Rectal smooth muscle tissue (tissue), 1 donor: ENCODE results near the gene CHCT1.

Experiments used
- H3K27ac ChIP-seq: one replicate; pipeline ENCODE4 v1.7.0; 2013; ENCODE audit warnings: low read depth, low read length, inconsistent platforms
- H3K27me3 ChIP-seq: one replicate; pipeline ENCODE4 v1.7.0; 2013; ENCODE audit warnings: low read length; ENCODE audit not compliant: control insufficient read depth, insufficient read depth
- H3K36me3 ChIP-seq: one replicate; pipeline ENCODE4 v1.7.0; 2013; ENCODE audit warnings: low read length; ENCODE audit not compliant: control insufficient read depth, insufficient read depth
- H3K4me1 ChIP-seq: one replicate; pipeline ENCODE4 v1.7.0; 2013; ENCODE audit warnings: low read length; ENCODE audit not compliant: control insufficient read depth, insufficient read depth
- H3K4me3 ChIP-seq: one replicate; pipeline ENCODE4 v1.7.0; 2013; ENCODE audit warnings: low read length
- H3K9ac ChIP-seq: one replicate; pipeline ENCODE4 v1.7.0; 2013; ENCODE audit warnings: low read length

Gene CHCT1

GRCh38 chr17:60461584-60461983 is 39.3 kb downstream of the CHCT1 start:
- Histone ChIP-seq H3K9ac (no peak overlapping the region), H3K4me3 (no peak overlapping the region)

GRCh38 chr17:60463157-60463835 is 41.0 kb downstream of the CHCT1 start:
- H3K4me1 ChIP-seq = peaks cover 4% of the 10 kb centered on the region
- H3K4me3 ChIP-seq = no peak overlapping the region
- H3K27me3 ChIP-seq = no peaks in the 10 kb centered on the region
- H3K9ac ChIP-seq = no peak overlapping the region
- peaks cover 11% of the 10 kb centered on the region for H3K36me3 ChIP-seq
- H3K27ac ChIP-seq = no peak overlapping the region

More at GRCh38 chr17:60461584-60461983, 39.3 kb downstream of the CHCT1 start:
- Histone ChIP-seq H3K27me3 (no peaks in the 10 kb centered on the region), H3K4me1 (no peaks in the 10 kb centered on the region), H3K36me3 (peaks cover 11% of the 10 kb centered on the region), H3K27ac (no peak overlapping the region)

- Histone ChIP-seq H3K27me3 (no peaks in the 10 kb centered on the region), H3K27ac (no peak overlapping the region), H3K36me3 (peaks cover 11% of the 10 kb centered on the region), H3K4me3 (no peak overlapping the region), H3K4me1 (peaks cover 8% of the 10 kb centered on the region), H3K9ac (no peak overlapping the region)
Observed at GRCh38 chr17:60464343-60464742, 42.1 kb downstream of the CHCT1 start.

GRCh38 chr17:60468371-60468770 is 46.1 kb downstream of the CHCT1 start:
- Histone ChIP-seq H3K36me3 (peaks cover 7% of the 10 kb centered on the region), H3K27me3 (no peaks in the 10 kb centered on the region), H3K27ac (no peak overlapping the region), H3K4me1 (peaks cover 16% of the 10 kb centered on the region), H3K9ac (no peak overlapping the region), H3K4me3 (no peak overlapping the region)

GRCh38 chr17:60471451-60471850 is 49.2 kb downstream of the CHCT1 start:
- Histone ChIP-seq H3K4me1 (peaks cover 16% of the 10 kb centered on the region), H3K27me3 (no peaks in the 10 kb centered on the region), H3K27ac (no peak overlapping the region), H3K9ac (no peak overlapping the region), H3K4me3 (no peak overlapping the region), H3K36me3 (no peaks in the 10 kb centered on the region)

- Histone ChIP-seq H3K27ac (no peak overlapping the region), H3K4me1 (peaks cover 16% of the 10 kb centered on the region), H3K27me3 (no peaks in the 10 kb centered on the region), H3K36me3 (no peaks in the 10 kb centered on the region), H3K9ac (no peak overlapping the region), H3K4me3 (no peak overlapping the region)
Observed at GRCh38 chr17:60472449-60472848, 50.2 kb downstream of the CHCT1 start.

GRCh38 chr17:60473788-60474187 is 51.5 kb downstream of the CHCT1 start:
- Histone ChIP-seq H3K27me3 (no peaks in the 10 kb centered on the region), H3K4me1 (peaks cover 8% of the 10 kb centered on the region), H3K9ac (no peak overlapping the region), H3K27ac (no peak overlapping the region), H3K4me3 (no peak overlapping the region), H3K36me3 (no peaks in the 10 kb centered on the region)
